Measurements from ENCODE around the gene PGAP2.

- TF ChIP-seq, protein P1, sequence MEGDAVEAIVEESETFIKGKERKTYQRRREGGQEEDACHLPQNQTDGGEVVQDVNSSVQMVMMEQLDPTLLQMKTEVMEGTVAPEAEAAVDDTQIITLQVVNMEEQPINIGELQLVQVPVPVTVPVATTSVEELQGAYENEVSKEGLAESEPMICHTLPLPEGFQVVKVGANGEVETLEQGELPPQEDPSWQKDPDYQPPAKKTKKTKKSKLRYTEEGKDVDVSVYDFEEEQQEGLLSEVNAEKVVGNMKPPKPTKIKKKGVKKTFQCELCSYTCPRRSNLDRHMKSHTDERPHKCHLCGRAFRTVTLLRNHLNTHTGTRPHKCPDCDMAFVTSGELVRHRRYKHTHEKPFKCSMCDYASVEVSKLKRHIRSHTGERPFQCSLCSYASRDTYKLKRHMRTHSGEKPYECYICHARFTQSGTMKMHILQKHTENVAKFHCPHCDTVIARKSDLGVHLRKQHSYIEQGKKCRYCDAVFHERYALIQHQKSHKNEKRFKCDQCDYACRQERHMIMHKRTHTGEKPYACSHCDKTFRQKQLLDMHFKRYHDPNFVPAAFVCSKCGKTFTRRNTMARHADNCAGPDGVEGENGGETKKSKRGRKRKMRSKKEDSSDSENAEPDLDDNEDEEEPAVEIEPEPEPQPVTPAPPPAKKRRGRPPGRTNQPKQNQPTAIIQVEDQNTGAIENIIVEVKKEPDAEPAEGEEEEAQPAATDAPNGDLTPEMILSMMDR (IDR thresholded peaks at IDR 0.05; ENCODE audit: insufficient read depth, low read depth, low read length): no peak
- no peak for TF ChIP-seq EZH2 (IDR thresholded peaks at IDR 0.05; ENCODE audit: insufficient read depth, low read length)
Observed at GRCh38 chr11:3782963-3783362, 25.4 kb upstream of the PGAP2 start.

All from astrocyte (in vitro differentiated cells and primary cell).